Umbilical cord (tissue), 2 donors: ENCODE measurements around the gene MRPL27. TPM values are rescaled to one million over a fixed set of nuclear protein-coding genes. Genes with fewer than 3 reads are reported as not detected.

Source experiments
- DNase-seq: peaks from one replicate; pipeline ENCODE4 v3.0.0-alpha.2; 2015; ENCODE audit warnings: low spot score
- total RNA-seq: library from RNA; depleted of rRNA; stranded (reverse); fragments of >200 nt; gene quantifications from one replicate; pipeline ENCODE4 v1.2.3, GENCODE V29; 2014; ENCODE audit warnings: low replicate concordance; ENCODE audit not compliant: insufficient read depth

The MRPL27 gene
- total RNA-seq, 1 donor from 2014 or later: 19.5 TPM

- no peak for DNase-seq
Measured at GRCh38 chr17:50386510-50386909, 13.5 kb upstream of the MRPL27 start.

DNA sequence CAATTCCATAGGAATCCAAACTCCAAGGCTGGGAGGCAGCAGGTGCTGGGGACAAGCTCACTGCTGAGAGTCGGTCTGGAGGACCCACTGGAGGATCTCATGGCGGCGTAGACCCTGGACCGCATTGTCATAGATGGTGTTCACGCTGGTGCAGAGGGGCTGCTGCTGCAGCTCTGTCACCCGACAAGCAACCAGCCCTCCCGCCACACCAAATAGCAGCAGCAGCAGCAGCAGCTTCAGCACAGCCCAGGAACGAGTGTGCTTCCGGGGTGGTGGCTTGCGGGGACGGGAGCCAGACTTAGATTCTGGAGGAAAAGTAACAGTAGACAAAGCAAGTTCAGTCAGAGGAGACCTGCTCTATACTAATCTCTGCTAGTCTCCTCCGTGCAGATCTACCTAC, 9.9 kb upstream of the MRPL27 start:
- DNase-seq: no peak

DNA sequence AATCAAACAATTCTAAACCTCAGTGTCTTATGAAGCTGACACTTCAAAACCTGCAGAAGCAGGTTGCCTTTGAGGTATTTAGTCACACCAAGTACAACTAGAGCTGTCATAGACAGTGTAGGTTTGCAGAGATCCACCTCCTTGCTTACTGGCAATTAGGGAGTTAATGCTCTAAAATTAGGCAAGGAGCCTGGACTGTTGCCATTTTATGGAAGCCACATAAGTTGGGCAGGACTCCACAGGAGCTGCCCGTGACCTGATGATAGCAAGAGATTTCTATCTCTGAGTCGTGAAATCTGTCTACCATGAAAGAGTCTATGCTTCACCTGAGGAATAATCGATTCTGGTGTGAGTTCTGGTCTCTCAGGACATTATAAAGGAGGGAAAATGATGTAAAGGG, 8.9 kb upstream of the MRPL27 start:
- no peak for DNase-seq

GRCh38 chr17:50381260-50381815, 8.4 kb upstream of the MRPL27 start:
- DNase-seq: no peak

- no peak for DNase-seq
Measured at GRCh38 chr17:50380369-50381259, 7.6 kb upstream of the MRPL27 start.

- DNase-seq: no peak
Measured at GRCh38 chr17:50379351-50380132, 6.6 kb upstream of the MRPL27 start.

- no peak for DNase-seq
Measured at GRCh38 chr17:50375858-50376538, 3.0 kb upstream of the MRPL27 start.

DNA sequence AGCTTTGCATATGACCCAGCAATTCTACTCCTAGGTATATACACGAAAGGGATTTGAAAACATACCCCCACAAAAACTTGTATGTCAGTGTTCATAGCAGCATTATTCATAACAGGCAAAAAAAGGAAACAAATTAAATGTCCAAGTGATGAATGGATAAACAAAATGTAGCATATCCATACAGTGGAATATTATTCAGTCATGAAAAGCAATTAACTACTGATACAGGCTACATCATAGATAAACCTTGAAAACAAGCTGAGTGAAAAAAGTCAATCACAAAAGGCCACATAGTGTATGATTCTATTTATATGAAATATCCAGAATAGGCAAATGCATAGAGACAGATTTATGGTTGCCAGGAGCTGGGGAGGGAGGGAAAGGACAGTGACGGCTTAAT, 721 bp upstream of the MRPL27 start:
- no peak for DNase-seq

DNA sequence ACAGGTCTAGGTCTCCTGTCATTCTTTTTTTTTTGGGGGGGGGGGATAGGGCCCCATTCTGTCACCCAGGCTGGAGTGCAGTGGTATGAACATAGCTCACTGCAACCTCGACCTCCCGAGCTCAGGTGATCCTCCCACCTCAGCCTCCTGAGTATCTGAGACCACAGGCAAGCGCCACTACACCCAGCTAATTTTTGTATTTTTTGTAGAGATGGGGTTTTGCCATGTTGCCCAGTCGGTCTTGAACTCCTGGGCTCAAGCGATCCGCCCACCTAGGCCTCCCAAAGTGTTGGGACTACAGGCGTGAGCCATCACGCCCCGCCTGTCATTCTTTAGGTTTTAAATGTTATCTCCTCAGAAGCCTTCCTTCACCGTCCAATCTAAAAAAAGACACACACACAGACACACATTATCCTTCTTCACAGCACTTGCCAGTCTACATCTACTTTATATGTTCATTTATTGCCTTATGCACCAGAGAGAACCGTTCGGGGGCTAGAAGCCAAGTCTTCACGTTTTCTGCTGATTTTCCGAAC, 694 bp downstream of the MRPL27 start:
- DNase-seq: no peak

DNA sequence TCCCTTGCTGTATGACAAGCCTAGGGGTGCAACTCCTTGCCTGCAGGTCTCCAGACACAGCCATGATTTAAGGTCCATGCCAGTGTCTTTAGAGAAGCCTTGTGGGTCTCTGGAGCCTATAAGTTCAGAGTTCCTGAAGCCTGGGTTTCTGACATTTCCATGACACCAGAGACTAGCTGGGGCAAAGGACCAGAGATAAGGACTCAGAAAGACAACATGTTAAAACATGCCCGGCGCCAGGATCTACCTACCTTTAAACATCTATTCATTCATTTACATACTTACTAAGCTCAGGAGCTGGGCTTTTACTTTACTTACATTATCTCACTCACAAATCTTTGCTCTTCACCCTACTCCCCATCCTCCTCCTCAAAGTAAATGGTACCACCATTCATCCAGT, 1.5 kb downstream of the MRPL27 start:
- DNase-seq: no peak

DNA sequence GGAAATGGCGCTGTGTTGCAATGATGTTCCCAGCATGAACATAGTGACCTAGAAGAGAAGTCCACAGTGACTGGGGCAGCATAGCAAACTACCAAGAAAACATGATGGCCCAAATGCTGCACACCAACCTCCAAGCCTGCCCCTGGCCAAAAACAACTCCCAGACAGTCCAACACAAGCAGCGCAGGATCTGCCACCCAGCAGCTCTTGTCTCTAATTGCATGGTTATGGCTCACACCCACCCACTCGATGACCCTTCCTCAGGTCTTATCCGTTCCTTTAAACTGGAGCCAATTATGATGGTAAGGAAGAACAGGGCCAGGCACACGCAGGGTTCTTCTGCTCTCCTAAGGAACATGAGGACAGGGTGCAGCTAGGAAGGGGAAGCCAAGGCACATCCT, 2.9 kb downstream of the MRPL27 start:
- DNase-seq: no peak

- DNase-seq: no peak
Measured at GRCh38 chr17:50367401-50367800, 5.6 kb downstream of the MRPL27 start.

DNA sequence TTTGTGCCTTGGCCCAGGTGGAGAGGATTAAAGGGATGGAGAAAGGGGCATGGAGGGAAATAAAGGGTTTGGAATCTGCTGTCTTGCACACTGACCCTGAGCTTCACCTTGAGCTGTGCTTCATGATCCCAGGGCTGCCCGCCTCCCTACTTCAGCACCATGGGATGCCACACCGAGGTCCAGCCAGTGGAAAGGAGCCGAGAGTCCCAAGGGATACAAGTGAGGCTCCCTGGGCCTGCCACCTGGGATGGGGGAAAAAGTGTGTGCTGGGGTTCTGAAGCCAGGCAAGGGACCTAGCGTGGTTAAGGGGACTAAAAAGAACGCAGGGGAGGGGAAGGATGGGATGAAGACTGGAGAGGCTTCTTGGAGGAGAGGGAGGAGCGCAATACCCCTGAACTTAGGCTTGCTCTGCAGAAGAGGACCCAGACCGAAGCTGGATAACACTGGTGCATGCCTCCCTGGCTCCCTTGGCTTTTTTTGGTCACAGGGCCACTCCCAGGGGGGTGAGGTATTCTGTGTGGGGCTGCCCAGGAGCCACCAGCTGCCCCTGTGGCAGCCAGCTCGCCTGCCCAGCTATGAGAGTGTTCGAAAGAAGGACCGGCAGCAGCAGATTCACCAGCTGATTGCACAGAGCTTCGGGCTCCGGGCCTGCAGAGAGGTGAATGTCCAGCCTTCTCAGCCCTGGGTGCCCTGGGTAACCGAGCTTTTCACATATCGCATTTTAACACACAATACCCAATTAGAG, 7.2 kb downstream of the MRPL27 start:
- DNase-seq: no peak

- no peak for DNase-seq
Measured at GRCh38 chr17:50365165-50365564, 7.8 kb downstream of the MRPL27 start.

DNA sequence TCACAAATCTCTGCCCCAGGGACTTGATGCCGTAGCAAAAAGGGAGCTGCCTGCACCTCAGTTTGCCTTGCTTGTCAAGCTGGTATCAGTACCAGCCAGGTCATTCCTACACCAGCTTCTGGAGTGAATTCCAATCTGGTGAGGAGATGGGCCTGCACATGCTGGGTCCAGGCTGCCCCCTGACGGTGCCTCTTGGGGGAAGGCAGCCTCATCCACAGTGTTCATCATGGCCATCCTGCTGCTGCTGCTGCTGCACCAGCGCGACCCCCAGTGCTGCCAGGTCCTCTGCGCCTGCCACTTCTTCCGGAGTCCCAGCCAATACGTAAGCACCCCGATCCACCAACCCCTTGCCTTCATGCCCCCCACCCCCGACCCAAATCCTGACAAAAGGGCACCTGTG, 8.3 kb downstream of the MRPL27 start:
- peak; percentile 77 for DNase-seq

DNA sequence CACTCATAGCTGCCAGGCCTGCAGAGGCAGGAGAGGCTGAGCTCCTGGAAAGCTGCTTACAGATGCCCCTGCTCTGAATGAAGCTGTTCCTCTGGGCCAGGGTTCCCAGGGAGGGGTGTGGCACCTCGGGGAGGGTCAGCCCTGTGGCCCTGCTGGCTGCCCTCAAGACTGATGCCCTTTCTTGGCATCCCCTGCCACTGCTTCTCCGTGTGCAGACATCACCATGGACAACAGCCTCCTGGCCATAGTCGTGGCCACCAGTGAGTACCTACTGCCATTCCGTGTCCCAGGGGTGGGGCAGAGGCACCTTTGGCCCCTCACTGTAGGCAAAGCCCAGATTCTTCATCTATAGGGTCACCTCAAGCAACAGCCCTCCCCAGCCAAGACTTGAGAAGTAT, 8.9 kb downstream of the MRPL27 start:
- no peak for DNase-seq

DNA sequence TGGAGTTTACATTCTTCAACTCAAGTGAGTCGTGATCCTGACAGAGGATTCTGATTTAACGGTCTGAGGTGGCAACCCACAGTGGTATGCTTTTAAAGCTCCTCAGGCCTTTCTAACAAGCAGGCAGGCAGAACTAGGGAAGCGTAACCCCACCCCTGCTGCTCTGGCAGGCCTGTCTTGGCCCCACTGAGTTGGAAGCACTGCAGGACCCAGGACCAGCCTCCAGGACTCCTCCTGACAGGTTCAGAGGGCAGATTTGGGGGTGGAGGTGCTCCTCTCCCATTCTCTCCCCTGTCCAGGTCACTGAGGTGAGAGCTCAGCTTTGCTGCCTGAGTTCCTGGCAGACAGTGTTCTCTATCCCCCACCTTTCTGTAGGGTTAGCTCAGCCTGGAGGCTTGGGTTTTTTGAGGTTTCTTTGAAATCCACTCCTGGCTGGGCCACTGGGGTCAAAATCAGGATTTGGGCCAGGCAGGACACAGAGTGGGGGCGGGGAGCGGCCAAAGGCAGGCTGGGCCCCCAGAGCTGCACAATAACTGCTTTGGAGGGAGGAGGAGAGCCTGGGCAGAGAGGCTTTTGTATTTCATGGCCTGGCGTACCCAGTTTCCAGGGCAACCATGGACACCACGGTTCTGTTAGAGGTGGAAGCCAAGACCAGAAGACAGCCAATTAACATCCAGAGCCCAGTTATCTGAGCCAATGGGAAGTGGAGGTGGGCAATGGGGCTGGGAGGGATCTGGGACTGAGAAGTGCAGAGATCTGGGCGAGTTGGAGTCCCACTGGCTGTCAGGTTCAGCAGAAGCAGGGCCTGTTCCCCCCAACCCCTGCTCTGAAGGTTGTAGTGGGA, 9.5 kb downstream of the MRPL27 start:
- peak; percentile 90 for DNase-seq

GRCh38 chr17:50362661-50363060, 10.3 kb downstream of the MRPL27 start:
- no peak for DNase-seq

DNA sequence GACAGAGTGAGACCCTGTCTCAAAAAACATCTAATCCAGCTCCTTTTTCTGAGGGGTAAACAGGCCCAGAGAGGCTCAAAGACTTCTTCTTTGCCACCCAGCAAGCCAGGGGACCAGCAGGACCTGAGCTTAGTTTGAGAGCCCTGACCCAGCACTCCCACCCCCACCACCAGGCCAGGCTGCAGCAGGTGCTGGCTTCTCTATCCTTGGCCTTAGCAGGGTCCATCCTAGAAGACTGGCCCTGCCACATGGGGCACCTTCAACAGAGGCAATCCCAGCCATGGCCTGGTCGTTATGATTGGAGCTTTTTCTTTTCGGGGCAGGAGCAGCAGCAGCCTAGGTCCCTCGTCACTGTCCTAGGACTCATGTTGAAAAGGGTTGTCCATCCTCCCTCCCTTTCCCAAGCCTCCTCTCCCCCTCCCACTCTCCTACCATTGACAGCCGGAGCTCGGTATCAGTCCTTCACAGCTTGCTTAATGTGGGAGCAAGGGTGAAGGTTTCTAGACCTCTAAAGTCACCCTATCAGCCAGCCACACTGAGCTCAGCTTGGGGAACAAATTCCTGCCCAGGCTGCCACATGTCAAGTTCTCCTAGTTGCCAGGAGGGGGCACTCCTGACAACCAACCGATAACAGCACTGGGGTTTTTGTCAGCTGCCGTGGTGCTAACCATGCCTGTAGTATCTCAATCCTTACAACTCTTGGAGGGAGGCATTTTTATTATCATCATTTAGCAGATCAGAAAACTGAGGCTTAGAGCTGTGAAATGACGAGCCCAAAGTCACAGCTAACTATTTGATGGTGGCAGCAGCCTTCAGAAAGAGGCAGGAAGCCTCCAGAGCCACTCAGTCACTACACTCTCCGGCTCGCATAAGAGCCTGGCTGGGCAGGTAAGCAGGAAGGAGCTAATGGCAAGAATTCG, 11.2 kb downstream of the MRPL27 start:
- peak; percentile 69 for DNase-seq
